Naive B cell (primary cell): ENCODE measurements around the gene FRZB. TPM values are rescaled to one million over a fixed set of nuclear protein-coding genes. Genes with fewer than 3 reads are reported as not detected.
"Not testable (repeated sequence)": the region's sequence is repeated elsewhere in the genome, so short reads cannot be mapped to it uniquely, and the experiment has no call there.

ENCODE experiments used
- ATAC-seq, 2 donors: fragments of 150-1000 bp; cut with Tn5 transposase; 2 replicates each; pipeline ENCODE4 v1.10.0; 2021; ENCODE audit warnings: low read depth in 2 of 2, mild to moderate bottlenecking in 2 of 2, moderate library complexity in 2 of 2
- DNase-seq: peaks from one replicate; pipeline ENCODE4 v3.0.0; 2022
- H3K27ac Mint-ChIP-seq, 6 donors: one replicate each; pipeline ENCODE4 v1.8.0; 2020 to 2022; ENCODE audit warnings: mild to moderate bottlenecking in 6 of 6, mixed read lengths in 6 of 6, moderate library complexity in 5 of 6, inconsistent platforms in 2 of 6
- H3K27me3 Mint-ChIP-seq, 3 donors: one replicate each; pipeline ENCODE4 v1.8.0; 2021 to 2022; ENCODE audit warnings: mixed read lengths in 3 of 3, mild to moderate bottlenecking in 1 of 3
- H3K36me3 Mint-ChIP-seq, 2 donors: one replicate each; pipeline ENCODE4 v1.8.0; 2020 to 2022; ENCODE audit warnings: mixed read lengths in 2 of 2, inconsistent platforms in 1 of 2, mild to moderate bottlenecking in 1 of 2
- H3K4me1 Mint-ChIP-seq, 3 donors: one replicate each; pipeline ENCODE4 v1.8.0; 2020 to 2022; ENCODE audit warnings: mixed read lengths in 3 of 3, inconsistent platforms in 1 of 3, mild to moderate bottlenecking in 1 of 3, moderate library complexity in 1 of 3
- H3K4me3 Mint-ChIP-seq, 8 donors: one replicate each; pipeline ENCODE4 v1.8.0; 2020 to 2022; ENCODE audit warnings: mild to moderate bottlenecking in 8 of 8, mixed read lengths in 8 of 8, moderate library complexity in 8 of 8, inconsistent platforms in 2 of 8
- H3K9me3 Mint-ChIP-seq, 7 donors: one replicate each; pipeline ENCODE4 v1.8.0; 2020 to 2022; ENCODE audit warnings: mixed read lengths in 7 of 7, mild to moderate bottlenecking in 5 of 7, inconsistent platforms in 2 of 7, moderate library complexity in 1 of 7
- polyA plus RNA-seq, 6 donors: library from polyadenylated mRNA; unstranded; fragments of 300-500 nt; fragmentation: Illumina TruSeq; gene quantifications; one replicate each; pipeline ENCODE4 v1.2.3, GENCODE V29; 2021; ENCODE audit warnings: low read depth in 6 of 6

The FRZB gene
- polyA plus RNA-seq, 6 donors from 2014 or later, result not detected

- no peak for DNase-seq
- H3K27me3 Mint-ChIP-seq, result peaks cover 0 to 5% (median 0%) of the 10 kb centered on the region in 3 donors
These were observed 32.3 kb upstream of the FRZB start for GRCh38 chr2:182898718-182899117.

DNA sequence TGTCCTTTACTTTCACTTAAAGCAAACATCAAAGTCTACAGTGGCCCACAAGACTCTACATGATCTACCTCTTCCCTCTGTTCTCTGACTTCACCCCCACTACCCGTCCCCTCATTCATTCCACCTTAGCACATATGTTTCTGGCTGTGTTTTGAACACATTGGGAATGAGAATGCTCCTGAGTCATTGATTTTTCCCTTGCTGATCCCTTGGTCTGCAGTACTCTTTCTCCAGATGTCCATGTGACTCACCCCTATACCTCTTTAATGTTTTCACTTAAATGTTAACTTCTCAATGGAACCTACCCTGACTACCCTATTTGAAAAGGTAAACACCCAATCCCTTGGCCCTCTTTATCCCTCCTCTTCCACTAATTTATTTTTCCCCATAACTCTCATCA lies 30.7 kb upstream of the FRZB start:
- peaks cover 0 to 6% (median 0%) of the 10 kb centered on the region in 7 donors for H3K9me3 Mint-ChIP-seq
- H3K4me1 Mint-ChIP-seq, result no peaks in the 10 kb centered on the region
- DNase-seq, result no peak
- no peak for ATAC-seq
- H3K4me3 Mint-ChIP-seq, result no peak overlapping the region
- no peak overlapping the region for H3K27ac Mint-ChIP-seq
- peaks cover 0 to 5% (median 0%) of the 10 kb centered on the region in 3 donors for H3K27me3 Mint-ChIP-seq
- H3K36me3 Mint-ChIP-seq, result no peaks in the 10 kb centered on the region

More at GRCh38 chr2:182898718-182899117, 32.3 kb upstream of the FRZB start:
- no peak for ATAC-seq
- Mint-ChIP-seq H3K9me3 (peaks cover 0 to 6% (median 0%) of the 10 kb centered on the region in 7 donors), H3K36me3 (no peaks in the 10 kb centered on the region), H3K27ac (no peak overlapping the region), H3K4me3 (no peak overlapping the region), H3K4me1 (no peaks in the 10 kb centered on the region)

GRCh38 chr2:182895798-182896197 lies 29.4 kb upstream of the FRZB start:
- no peaks in the 10 kb centered on the region for H3K36me3 Mint-ChIP-seq
- DNase-seq (no peak), ATAC-seq (no peak)
- H3K9me3 Mint-ChIP-seq, result peaks cover 0 to 6% (median 0%) of the 10 kb centered on the region in 7 donors
- no peak overlapping the region for H3K4me3 Mint-ChIP-seq
- no peaks in the 10 kb centered on the region for H3K4me1 Mint-ChIP-seq
- H3K27ac Mint-ChIP-seq, result no peak overlapping the region
- H3K27me3 Mint-ChIP-seq, result peaks cover 0 to 2% (median 0%) of the 10 kb centered on the region in 3 donors

DNA sequence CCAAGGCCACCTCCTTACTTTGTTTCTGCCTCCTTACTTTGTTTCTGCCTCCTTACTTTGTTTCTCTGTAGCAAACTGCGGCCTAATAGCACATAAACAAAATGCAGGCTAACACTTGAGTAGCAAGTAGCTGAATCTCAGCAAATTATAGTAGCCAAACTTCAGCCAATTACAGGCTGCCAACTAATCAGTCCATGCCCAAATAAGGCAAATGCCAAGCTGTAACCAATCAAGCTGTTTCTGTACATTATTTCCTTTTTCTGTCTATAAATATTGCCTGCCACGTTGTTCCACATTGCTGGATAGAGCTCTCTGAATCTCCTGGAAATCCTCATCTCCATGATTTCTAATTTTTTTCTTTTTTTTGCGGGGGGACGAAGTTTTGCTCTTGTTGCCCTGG lies 28.7 kb upstream of the FRZB start:
- H3K27me3 Mint-ChIP-seq, result no peaks in the 10 kb centered on the region
- no peak overlapping the region for H3K4me3 Mint-ChIP-seq
- no peak overlapping the region for H3K27ac Mint-ChIP-seq
- H3K36me3 Mint-ChIP-seq, result no peaks in the 10 kb centered on the region
- peaks cover 0 to 6% (median 0%) of the 10 kb centered on the region in 7 donors for H3K9me3 Mint-ChIP-seq
- DNase-seq (no peak), ATAC-seq (no peak)
- no peaks in the 10 kb centered on the region for H3K4me1 Mint-ChIP-seq

- H3K27ac Mint-ChIP-seq, result no peak overlapping the region
- DNase-seq (no peak), ATAC-seq (no peak)
- H3K27me3 Mint-ChIP-seq, result no peaks in the 10 kb centered on the region
- no peaks in the 10 kb centered on the region for H3K4me1 Mint-ChIP-seq
- H3K4me3 Mint-ChIP-seq, result no peak overlapping the region
- no peaks in the 10 kb centered on the region for H3K36me3 Mint-ChIP-seq
- H3K9me3 Mint-ChIP-seq, result peaks cover 0 to 6% (median 0%) of the 10 kb centered on the region in 7 donors
These were observed 27.7 kb upstream of the FRZB start for GRCh38 chr2:182894174-182894573.

DNA sequence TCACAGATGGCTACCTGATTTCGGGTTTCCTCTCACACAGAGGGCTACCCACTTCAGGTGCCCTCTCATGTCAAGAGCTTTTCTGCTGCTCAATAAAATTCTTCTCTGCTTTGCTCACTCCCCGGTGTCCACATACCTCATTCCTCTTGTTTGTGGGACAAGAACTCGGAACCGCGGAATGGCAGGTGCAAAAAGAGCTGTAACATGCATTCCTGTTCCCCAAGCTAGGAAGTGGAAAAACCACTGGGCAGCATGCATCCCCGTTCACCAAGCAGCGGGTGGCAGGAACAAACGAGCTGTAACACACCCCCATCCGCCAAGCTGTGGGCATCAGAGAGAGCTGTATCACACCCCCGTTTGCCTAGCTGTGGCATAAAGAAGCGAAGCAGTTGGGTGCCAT lies 27.2 kb upstream of the FRZB start:
- no peak overlapping the region for H3K4me3 Mint-ChIP-seq
- DNase-seq (no peak), ATAC-seq (no peak)
- H3K27ac Mint-ChIP-seq, result no peak overlapping the region
- no peaks in the 10 kb centered on the region for H3K36me3 Mint-ChIP-seq
- H3K9me3 Mint-ChIP-seq, result peaks cover 0 to 6% (median 0%) of the 10 kb centered on the region in 7 donors
- no peaks in the 10 kb centered on the region for H3K27me3 Mint-ChIP-seq
- H3K4me1 Mint-ChIP-seq, result no peaks in the 10 kb centered on the region

- not testable (repeated sequence) for H3K4me1 Mint-ChIP-seq, H3K36me3 Mint-ChIP-seq, H3K4me3 Mint-ChIP-seq, H3K27ac Mint-ChIP-seq, DNase-seq, ATAC-seq, H3K9me3 Mint-ChIP-seq, H3K27me3 Mint-ChIP-seq
These were observed 26.6 kb upstream of the FRZB start for GRCh38 chr2:182893035-182893434.

DNA sequence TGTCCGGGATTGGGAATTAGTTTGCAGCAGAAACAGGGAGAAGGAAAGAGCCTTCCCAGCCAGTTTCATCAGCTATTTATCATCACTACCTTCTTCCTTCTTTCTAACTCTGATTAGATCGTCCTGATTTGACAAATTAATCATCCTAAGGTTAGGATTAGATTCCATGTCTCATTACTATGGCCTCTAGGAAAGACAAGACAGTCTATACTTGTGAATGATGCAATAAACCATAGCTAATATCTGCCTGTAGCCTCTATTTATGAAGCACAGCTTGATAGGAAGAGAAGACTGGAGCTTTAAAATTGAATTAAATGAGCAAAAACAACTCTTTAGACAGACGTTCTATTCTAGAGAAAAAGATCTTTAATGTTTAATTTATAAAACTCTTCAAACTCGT lies 25.2 kb upstream of the FRZB start:
- H3K4me1 Mint-ChIP-seq, result no peaks in the 10 kb centered on the region
- no peak overlapping the region for H3K4me3 Mint-ChIP-seq
- ATAC-seq (no peak), DNase-seq (no peak)
- peaks cover 0 to 2% (median 0%) of the 10 kb centered on the region in 7 donors for H3K9me3 Mint-ChIP-seq
- no peaks in the 10 kb centered on the region for H3K36me3 Mint-ChIP-seq
- no peaks in the 10 kb centered on the region for H3K27me3 Mint-ChIP-seq
- no peak overlapping the region for H3K27ac Mint-ChIP-seq

DNA sequence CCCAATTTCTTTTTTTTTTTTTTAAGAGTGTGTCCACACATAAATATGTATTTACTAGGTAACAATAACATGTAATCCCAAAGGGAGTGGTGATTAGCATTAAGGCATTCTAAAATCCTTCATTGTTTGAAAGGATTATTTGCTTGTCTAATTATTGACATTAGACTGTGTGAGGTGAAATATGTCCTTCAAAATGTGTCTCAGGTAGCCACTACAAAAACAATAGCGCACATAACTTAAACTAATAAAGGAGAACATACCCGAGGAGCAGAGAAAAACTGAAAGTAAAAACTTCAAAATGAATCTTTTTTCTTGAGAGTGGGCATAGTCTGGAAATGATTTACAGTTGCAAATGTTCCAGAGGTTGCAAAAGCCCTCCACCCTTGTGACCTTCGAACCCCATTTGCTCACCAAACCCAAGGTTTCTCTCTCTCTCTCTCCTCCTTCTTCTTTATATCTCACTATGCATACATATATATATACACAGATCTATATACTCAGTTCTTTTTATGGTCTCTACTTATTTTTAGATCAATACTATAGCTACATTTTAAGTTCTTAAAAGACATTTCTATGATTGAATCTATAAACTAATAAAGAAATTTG lies 24.4 kb upstream of the FRZB start:
- Mint-ChIP-seq H3K27me3 (no peaks in the 10 kb centered on the region), H3K36me3 (no peaks in the 10 kb centered on the region), H3K27ac (no peak overlapping the region)

GRCh38 chr2:182890305-182890704 lies 23.9 kb upstream of the FRZB start:
- H3K4me1 Mint-ChIP-seq, result no peaks in the 10 kb centered on the region
- ATAC-seq (no peak), DNase-seq (no peak)
- H3K4me3 Mint-ChIP-seq, result no peak overlapping the region
- no peaks in the 10 kb centered on the region for H3K27me3 Mint-ChIP-seq
- no peaks in the 10 kb centered on the region for H3K36me3 Mint-ChIP-seq
- H3K9me3 Mint-ChIP-seq, result no peaks in the 10 kb centered on the region
- H3K27ac Mint-ChIP-seq, result no peak overlapping the region

More for the DNA sequence above, 24.4 kb upstream of the FRZB start:
- H3K4me1 Mint-ChIP-seq, result no peaks in the 10 kb centered on the region
- no peak for DNase-seq
- H3K4me3 Mint-ChIP-seq, result no peak overlapping the region
- no peak for ATAC-seq
- H3K9me3 Mint-ChIP-seq, result no peaks in the 10 kb centered on the region

DNA sequence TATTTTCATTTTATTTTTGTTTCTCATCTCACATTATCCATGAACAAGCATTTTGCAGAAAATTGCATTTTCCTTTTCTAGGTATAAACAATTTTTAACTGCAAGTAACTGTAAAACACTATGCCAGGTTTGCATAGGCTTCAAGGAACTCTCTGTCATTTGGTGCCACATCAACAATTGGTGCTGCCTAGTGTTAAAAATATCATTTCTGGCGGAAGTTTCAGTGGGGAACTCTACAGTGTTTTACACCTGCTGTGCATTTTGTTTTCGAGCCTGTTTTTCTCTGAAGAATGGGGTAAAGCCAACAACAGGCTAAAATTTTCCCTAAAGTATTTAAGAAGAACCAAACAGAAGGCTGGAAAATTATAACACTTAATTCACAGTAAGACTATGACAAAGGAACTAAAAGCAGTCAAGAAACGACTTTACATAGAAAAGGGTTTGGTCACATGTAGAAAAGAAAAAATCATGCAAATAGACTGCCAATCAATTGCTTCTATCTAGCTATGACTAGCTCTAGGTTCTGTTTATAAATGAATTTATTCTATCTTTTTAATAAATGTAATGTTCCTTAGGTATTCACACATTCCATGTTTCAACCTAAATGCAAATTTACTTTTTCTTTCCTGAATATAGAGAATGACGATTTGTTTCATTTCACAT lies 21.4 kb upstream of the FRZB start:
- no peaks in the 10 kb centered on the region for H3K36me3 Mint-ChIP-seq
- DNase-seq, result no peak
- no peaks in the 10 kb centered on the region for H3K4me1 Mint-ChIP-seq
- no peaks in the 10 kb centered on the region for H3K9me3 Mint-ChIP-seq
- ATAC-seq, result no peak
- H3K27ac Mint-ChIP-seq, result no peak overlapping the region
- H3K27me3 Mint-ChIP-seq, result no peaks in the 10 kb centered on the region
- H3K4me3 Mint-ChIP-seq, result no peak overlapping the region

- no peak for ATAC-seq
- H3K4me3 Mint-ChIP-seq, result no peak overlapping the region
- H3K36me3 Mint-ChIP-seq, result no peaks in the 10 kb centered on the region
- no peak for DNase-seq
- H3K27me3 Mint-ChIP-seq, result no peaks in the 10 kb centered on the region
- H3K27ac Mint-ChIP-seq, result no peak overlapping the region
- H3K4me1 Mint-ChIP-seq, result no peaks in the 10 kb centered on the region
- H3K9me3 Mint-ChIP-seq, result peaks cover 0 to 4% (median 0%) of the 10 kb centered on the region in 7 donors
These were observed 20.7 kb upstream of the FRZB start for GRCh38 chr2:182887093-182887492.

- no peaks in the 10 kb centered on the region for H3K27me3 Mint-ChIP-seq
- no peaks in the 10 kb centered on the region for H3K4me1 Mint-ChIP-seq
- no peak for DNase-seq
- H3K4me3 Mint-ChIP-seq, result no peak overlapping the region
- ATAC-seq, result no peak
- H3K36me3 Mint-ChIP-seq, result no peaks in the 10 kb centered on the region
- peaks cover 0 to 8% (median 0%) of the 10 kb centered on the region in 7 donors for H3K9me3 Mint-ChIP-seq
- H3K27ac Mint-ChIP-seq, result no peak overlapping the region
These were observed 19.3 kb upstream of the FRZB start for GRCh38 chr2:182885771-182886170.

- Mint-ChIP-seq H3K9me3 (peaks cover 0 to 20% (median 11%) of the 10 kb centered on the region in 7 donors), H3K4me1 (no peaks in the 10 kb centered on the region), H3K27me3 (no peaks in the 10 kb centered on the region), H3K4me3 (no peak overlapping the region), H3K36me3 (no peaks in the 10 kb centered on the region), H3K27ac (no peak overlapping the region)
- ATAC-seq (no peak), DNase-seq (no peak)
These were observed 17.0 kb upstream of the FRZB start for GRCh38 chr2:182883451-182883850.
